LNCaP clone FGC (cell line): ENCODE data around the gene SLC35F1.

ENCODE experiments used
- DNase-seq: peaks from one replicate; pipeline ENCODE4 v3.0.0-alpha.2; 2011; ENCODE audit warnings: low read depth
- H3K4me3 ChIP-seq: 2 replicates; pipeline ENCODE4 v1.5.1; 2011; ENCODE audit warnings: mild to moderate bottlenecking, low read depth, low read length, control low read depth
- CTCF ChIP-seq: IDR thresholded peaks from 2 replicates; pipeline ENCODE4 v1.5.1; 2012; ENCODE audit warnings: mild to moderate bottlenecking; ENCODE audit not compliant: control insufficient read depth, insufficient read depth; ENCODE audit errors: extremely low read depth

SLC35F1 gene

DNA sequence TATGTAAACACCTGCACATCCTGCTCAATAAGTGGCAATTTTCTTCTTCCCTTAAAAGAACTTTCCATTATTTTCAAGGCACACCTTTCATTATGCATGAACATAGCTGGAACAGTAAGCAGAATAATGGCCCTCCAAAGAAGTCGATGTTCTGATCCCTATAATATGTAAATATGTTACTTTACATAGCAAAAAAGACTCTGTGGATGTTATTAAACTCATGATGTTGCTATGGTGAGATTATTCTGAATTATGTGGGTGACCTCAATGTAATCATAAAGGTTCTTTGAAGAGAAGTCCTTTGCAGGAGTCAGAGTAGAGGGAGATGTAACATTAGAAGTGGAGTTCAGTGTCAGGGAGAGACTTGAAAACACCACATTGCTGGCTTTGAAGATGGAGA, 341.1 kb downstream of the SLC35F1 start:
- TF ChIP-seq CTCF: no peak
- no peak for DNase-seq
- no peak overlapping the region for H3K4me3 ChIP-seq

DNA sequence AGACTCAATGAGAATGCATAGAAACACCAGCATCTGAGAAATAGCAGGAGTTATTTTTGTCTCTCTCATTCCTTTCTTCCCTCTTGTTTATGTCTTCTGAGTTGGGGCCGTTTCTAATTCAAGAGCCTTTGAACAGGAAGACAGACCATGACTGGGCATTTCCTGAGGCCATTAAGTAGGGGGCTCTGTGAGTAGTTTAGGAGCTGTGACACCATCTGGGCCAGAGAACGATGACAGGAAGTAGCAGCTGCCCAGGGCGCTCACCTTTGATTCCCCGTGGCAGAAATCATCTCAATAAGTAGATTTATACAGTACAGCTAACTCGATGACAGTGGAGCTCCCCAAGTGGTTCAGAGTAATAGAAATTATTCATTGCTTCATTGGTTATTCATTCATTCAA, 342.6 kb downstream of the SLC35F1 start:
- no peak overlapping the region for H3K4me3 ChIP-seq
- no peak for DNase-seq
- no peak for TF ChIP-seq CTCF

DNA sequence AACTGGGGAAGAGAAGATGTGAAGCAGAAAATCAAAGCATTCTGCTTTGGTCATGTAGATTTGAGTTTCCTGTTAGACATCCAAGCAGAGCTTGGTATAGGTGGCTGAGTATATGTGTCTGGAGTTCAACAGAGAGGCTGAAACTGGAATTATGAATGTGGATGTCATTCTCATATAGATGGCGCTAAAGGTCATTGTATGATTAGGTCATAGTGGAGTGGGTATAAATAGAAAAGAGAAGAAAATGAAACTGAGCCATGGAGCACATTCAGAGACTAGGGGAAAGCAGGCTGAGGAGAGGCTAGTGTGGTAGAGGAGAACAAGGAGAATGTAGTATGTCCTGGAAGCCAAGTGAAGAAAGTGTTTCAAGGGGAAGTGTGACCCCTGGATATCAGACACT, 345.4 kb downstream of the SLC35F1 start:
- DNase-seq: no peak
- TF ChIP-seq CTCF: no peak
- no peak overlapping the region for H3K4me3 ChIP-seq

DNA sequence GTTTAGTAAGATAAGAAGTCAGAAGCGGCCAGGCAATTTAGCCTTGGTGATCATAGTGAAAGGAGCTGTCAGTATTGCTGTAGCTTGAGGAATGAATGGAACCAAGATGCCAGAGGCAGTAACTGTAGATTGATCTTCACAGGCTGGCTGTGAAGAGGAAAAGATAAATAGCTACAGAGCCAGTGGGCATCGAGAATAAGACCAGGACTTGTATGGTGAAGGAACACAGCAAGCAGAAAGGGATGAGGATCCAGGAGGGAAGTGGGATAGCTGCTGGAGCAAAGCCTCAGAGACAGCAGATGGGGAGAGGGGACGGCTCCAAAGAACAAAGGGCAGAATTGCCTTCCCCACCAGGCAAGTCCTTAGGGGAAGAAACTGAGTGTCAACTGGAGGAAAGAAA, 346.7 kb downstream of the SLC35F1 start:
- no peak overlapping the region for H3K4me3 ChIP-seq
- DNase-seq: no peak
- TF ChIP-seq CTCF: no peak

GRCh38 chr6:118260833-118261232, 353.8 kb downstream of the SLC35F1 start:
- DNase-seq: no peak
- no peak for TF ChIP-seq CTCF
- H3K4me3 ChIP-seq: no peak overlapping the region

- no peak overlapping the region for H3K4me3 ChIP-seq
- no peak for DNase-seq
- peak; percentile 58 for TF ChIP-seq CTCF
Observed at GRCh38 chr6:118263921-118264486, 356.9 kb downstream of the SLC35F1 start.

GRCh38 chr6:118269659-118270058, 362.6 kb downstream of the SLC35F1 start:
- TF ChIP-seq CTCF: no peak
- H3K4me3 ChIP-seq: no peak overlapping the region
- DNase-seq: no peak
